K562 (cell line): Measurements from ENCODE around the gene CHERP. TPM values are rescaled to one million over a fixed set of nuclear protein-coding genes. Genes with fewer than 3 reads are reported as not detected.

Source experiments
- ATAC-seq: fragments of 200-7000 bp; cut with Tn5 transposase; 3 replicates; pipeline ENCODE4 v1.9.1; 2020; ENCODE audit warnings: moderate library complexity
- BruUV-seq: library from RNA; stranded (reverse); fragments of 400-500 nt; replicated peaks from 2 replicates; lab custom pipeline; 2021; lab: Mats Ljungman, UMichigan
- CTCF ChIA-PET: fragments of 300-600 bp; formaldehyde crosslinking; extraction: SDS; loops from one replicate; lab custom pipeline; 2021; ENCODE audit warnings: low intra/inter-chr PET ratio; lab: Yijun Ruan, JAX
- POLR2A ChIA-PET: fragments of 300-600, 350-650 bp; sonication (Branson Sonifier 250); formaldehyde crosslinking; extraction: SDS; loops from one replicate; lab custom pipeline; 2021; ENCODE audit warnings: antibody characterized with exemption, inconsistent platforms; lab: Yijun Ruan, JAX
- DNase-seq, 4 experiments: peaks; one replicate each; pipeline versions ENCODE4 v3.0.0 to v3.0.0-alpha.2; 2011 to 2018; ENCODE audit warnings: low spot score in 3 of 4, mixed read lengths in 3 of 4; ENCODE audit errors: extremely low read depth in 1 of 4
- FAIRE-seq: peaks from 2 replicates; lab custom pipeline; 2011; peaks lifted over from hg19 to GRCh38; lab: Jason Lieb, UNC
- H2AFZ ChIP-seq: 2 replicates; pipeline ENCODE4 v1.6.0; 2011; ENCODE audit warnings: low read depth, low read length, control low read depth, inconsistent platforms
- H3K27ac ChIP-seq: fragments of 200-600 bp; 3 replicates; pipeline ENCODE4 v1.8.0; 2011; ENCODE audit warnings: low read depth, mild to moderate bottlenecking, control low read depth, inconsistent platforms, low read length, moderate library complexity, mixed read lengths; ENCODE audit errors: extremely low read depth
- H3K27me3 ChIP-seq, 2 experiments: fragments of 300-600 bp in 1 of 2; 2 replicates in 1 of 2; 3 replicates in 1 of 2; pipeline versions ENCODE4 v1.6.0 to v1.8.0; 2011; ENCODE audit warnings: inconsistent platforms in 2 of 2, low read length in 2 of 2, mild to moderate bottlenecking in 1 of 2, mixed read lengths in 1 of 2, moderate library complexity in 1 of 2; ENCODE audit not compliant: control insufficient read depth in 2 of 2, insufficient read depth in 2 of 2
- H3K36me3 ChIP-seq: fragments of 300-600 bp; 3 replicates; pipeline ENCODE4 v1.8.0; 2011; ENCODE audit warnings: mild to moderate bottlenecking, low read length, inconsistent platforms; ENCODE audit not compliant: control insufficient read depth, insufficient read depth
- H3K4me1 ChIP-seq, 2 experiments: fragments of 200-600 bp in 1 of 2; replicated peaks in 1 of 2; 2 replicates in 1 of 2; 3 replicates in 1 of 2; pipeline versions ENCODE4 v1.5.1 to v1.8.0; 2011; ENCODE audit warnings: inconsistent platforms in 2 of 2, low read length in 2 of 2, mild to moderate bottlenecking in 1 of 2, mixed read lengths in 1 of 2, moderate library complexity in 1 of 2; ENCODE audit not compliant: control insufficient read depth in 2 of 2, insufficient read depth in 2 of 2
- H3K4me2 ChIP-seq: 2 replicates; pipeline ENCODE4 v1.6.1; 2011; ENCODE audit warnings: low read length, control low read depth, inconsistent platforms, mixed read lengths; ENCODE audit not compliant: insufficient read depth
- H3K4me3 ChIP-seq: fragments of 200-600 bp; sonication (generic), shearing (Covaris generic); 2 replicates; pipeline ENCODE4 v1.5.1; 2016; ENCODE audit warnings: control low read depth, inconsistent platforms
- H3K79me2 ChIP-seq: fragments of 200-600 bp; 3 replicates; pipeline ENCODE4 v1.8.0; 2011; ENCODE audit warnings: low read length, inconsistent platforms; ENCODE audit not compliant: control insufficient read depth, insufficient read depth
- H3K9ac ChIP-seq, 2 experiments: 2 replicates each; pipeline versions ENCODE4 v1.6.0 to v1.6.1; 2011; ENCODE audit warnings: low read depth in 2 of 2, low read length in 2 of 2, control low read depth in 1 of 2, inconsistent platforms in 1 of 2, mild to moderate bottlenecking in 1 of 2, mixed read lengths in 1 of 2; ENCODE audit not compliant: insufficient read depth in 1 of 2
- H3K9me1 ChIP-seq: one replicate; pipeline ENCODE4 v1.6.0; 2011; ENCODE audit warnings: inconsistent platforms, mild to moderate bottlenecking, low read length, moderate library complexity; ENCODE audit not compliant: control insufficient read depth, insufficient read depth
- H3K9me3 ChIP-seq: replicated peaks from 2 replicates; pipeline ENCODE4 v1.5.1; 2011; ENCODE audit warnings: low read depth, low read length, inconsistent platforms; ENCODE audit not compliant: control insufficient read depth, insufficient read depth
- H4K20me1 ChIP-seq: replicated peaks from 2 replicates; pipeline ENCODE4 v1.6.1; 2011; ENCODE audit warnings: low read length, inconsistent platforms, mixed read lengths; ENCODE audit not compliant: control insufficient read depth, insufficient read depth
- CBFA2T2 ChIP-seq: fragments of 450-650 bp; conservative IDR thresholded peaks from 2 replicates; pipeline ENCODE4 v1.6.1; 2017; ENCODE audit warnings: mild to moderate bottlenecking
- CBX8 ChIP-seq: fragments of 200-600 bp; sonication (generic); IDR thresholded peaks from 2 replicates; pipeline ENCODE4 v1.6.1; 2012; ENCODE audit warnings: borderline replicate concordance, mixed run types, low read depth, mild to moderate bottlenecking, moderate library complexity, mixed read lengths, low read length, control low read depth, inconsistent platforms; ENCODE audit not compliant: poor library complexity, severe bottlenecking; ENCODE audit errors: extremely low read depth
- CHD4 ChIP-seq: fragments of 200-600 bp; sonication (generic); IDR thresholded peaks from 3 replicates; pipeline ENCODE4 v1.6.1; 2012; ENCODE audit warnings: low read depth, mild to moderate bottlenecking, mixed read lengths, low read length, inconsistent platforms; ENCODE audit not compliant: insufficient read depth, insufficient replicate concordance, poor library complexity, severe bottlenecking
- PCBP1 ChIP-seq: fragments of 200-400 bp; formaldehyde crosslinking; IDR thresholded peaks from 2 replicates; pipeline ENCODE4 v1.6.1; 2018; ENCODE audit warnings: mild to moderate bottlenecking, low read depth, low read length; ENCODE audit not compliant: poor library complexity, severe bottlenecking
- POLR2AphosphoS5 ChIP-seq: IDR thresholded peaks from 2 replicates; pipeline ENCODE4 v1.6.1; 2011; ENCODE audit warnings: mild to moderate bottlenecking, low read depth, low read length, moderate library complexity; ENCODE audit not compliant: control insufficient read depth, insufficient read depth
- POLR2G ChIP-seq: fragments of 200-400 bp; formaldehyde crosslinking; IDR thresholded peaks from 2 replicates; pipeline ENCODE4 v1.6.1; 2017; ENCODE audit warnings: low read depth, mild to moderate bottlenecking, antibody characterized with exemption, low read length, moderate library complexity
- SRSF3 ChIP-seq: fragments of 200-400 bp; formaldehyde crosslinking; IDR thresholded peaks from 2 replicates; pipeline ENCODE4 v1.6.1; 2016; ENCODE audit warnings: mild to moderate bottlenecking, low read length, moderate library complexity; ENCODE audit not compliant: insufficient read depth
- WGBS: fragments of 100-300 bp; shearing (Covaris generic); methylation state at CpG from one replicate; pipeline ENCODE4 v1.1.6; 2016; ENCODE audit warnings: low coverage, mixed read lengths; ENCODE audit not compliant: insufficient coverage; ENCODE audit errors: missing lambda C conversion rate; 5-methylcytosine and 5-hydroxymethylcytosine counted together
- in situ Hi-C: fragments of 300-500 bp; cut with MboI; formaldehyde crosslinking; loops from 4 replicates; pipeline ENCODE4 v1.15.0; 2018; ENCODE audit warnings: inconsistent platforms, mixed read lengths
- intact Hi-C: fragments of 100-400 bp; cut with micrococcal nuclease; formaldehyde crosslinking; loops from 2 replicates; pipeline ENCODE4 v1.14.2; 2022
- polyA plus RNA-seq, 8 experiments: library from polyadenylated mRNA; depleted of rRNA in 4 of 8; stranded (reverse) in 5 of 8; unstranded in 3 of 8; fragments of >200 nt; fragmentation: Nextera tagmentation in 2 of 8; fragmentation: Illumina TruSeq in 1 of 8; extraction: Ambion mirVana in 2 of 8; extraction: Trizol in 1 of 8; gene quantifications; 2 replicates each; pipeline versions ENCODE4 v1.2.1 to v1.2.3, GENCODE V29; 2011 to 2014; ENCODE audit warnings: inconsistent platforms in 1 of 8, missing spikeins in 1 of 8
- total RNA-seq, 7 experiments: library from RNA; depleted of rRNA in 6 of 7; stranded (reverse); fragments of >200 nt in 6 of 7; fragmentation: Illumina TruSeq in 2 of 7; extraction: Trizol in 2 of 7; gene quantifications; 2 replicates each; pipeline versions ENCODE4 v1.2.1 to v1.2.3, GENCODE V29; 2011 to 2021; ENCODE audit warnings: low replicate concordance in 1 of 7

The CHERP gene
- total and polyA plus RNA-seq, 9 of the 15 experiments (the other 6 are each of a cell fraction or from before 2014, with no cell fraction given), result 0.60 to 85.1 (median 7.8) TPM

DNA sequence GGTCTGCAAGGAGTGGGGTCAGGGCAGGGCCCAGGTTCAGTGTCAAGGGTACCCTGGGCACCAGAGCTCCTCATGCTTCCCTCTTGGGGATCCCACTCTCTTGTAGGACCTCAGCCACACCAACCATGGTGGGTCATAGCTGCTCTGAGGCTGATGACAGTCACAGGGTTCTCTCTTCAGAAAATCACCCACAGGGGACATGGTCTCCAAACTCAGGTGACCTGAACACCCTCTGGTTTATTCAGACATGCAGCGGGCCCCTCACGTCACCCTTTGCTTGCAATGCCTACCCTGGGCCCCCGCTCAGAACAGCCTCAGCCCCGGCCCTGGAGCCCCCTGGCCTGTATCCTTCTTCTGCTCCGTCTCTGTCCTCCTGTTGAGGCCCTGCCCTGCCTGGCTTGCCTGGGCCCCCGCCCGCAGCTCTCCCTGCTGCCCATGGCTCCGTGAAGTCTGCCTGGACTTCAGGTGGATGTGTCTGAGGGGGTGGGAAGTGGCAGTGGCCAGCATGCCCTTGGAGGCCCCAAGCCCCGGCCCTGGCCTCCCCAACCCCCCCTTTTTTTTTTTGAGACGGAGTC is 20.4 kb downstream of the CHERP start:
- in situ Hi-C loops (no loop called here), intact Hi-C loops (no loop called here)
- H3K27me3 ChIP-seq, result no peaks in the 10 kb centered on the region
- CTCF ChIA-PET, result no interaction called here
- peaks cover 94% of the 10 kb centered on the region for H3K36me3 ChIP-seq
- peaks cover 9% of the 10 kb centered on the region; the same call in 1 of the 2 replicates for H4K20me1 ChIP-seq
- BruUV-seq, result no TSS peak
- TF ChIP-seq SRSF3 (no peak), POLR2G (peak; percentile 39; the same call in 1 of the 2 replicates), CBX8 (no peak), PCBP1 (no peak), POLR2AphosphoS5 (0 out of 2 replicates have a peak, but pooled peaks have one; percentile 14), CHD4 (no peak), CBFA2T2 (no peak)
- H3K4me2 ChIP-seq, result no peak overlapping the region
- DNase-seq (peak in 2 of 4 experiments; percentile 13 to 18), ATAC-seq (no peak), FAIRE-seq (no peak)
- H3K4me1 ChIP-seq, result peaks cover 0 to 14% of the 10 kb centered on the region in 2 experiments; a peak in 2 of 5 replicates
- H2AFZ ChIP-seq, result no peak overlapping the region
- H3K9me3 ChIP-seq, result no peaks in the 10 kb centered on the region
- no peak overlapping the region; a peak in 1 of 4 replicates for H3K9ac ChIP-seq
- H3K79me2 ChIP-seq, result no peaks in the 10 kb centered on the region
- 93% methylated on average over 8 of the region's 10 CpGs for WGBS
- H3K9me1 ChIP-seq, result no peaks in the 10 kb centered on the region
- H3K4me3 ChIP-seq, result no peak overlapping the region
- POLR2A ChIA-PET, result interaction anchor here (0.6 to 2.4 kb wide), 2 partner anchors 13 to 57 kb away, joined by 3 to 9 read pairs; no protein-coding TSS in a partner anchor
- H3K27ac ChIP-seq, result no peak overlapping the region
